Skeletal muscle cell (primary cell): ENCODE measurements around the gene GREB1L.
"Not testable (repeated sequence)": the region's sequence is repeated elsewhere in the genome, so short reads cannot be mapped to it uniquely, and the experiment has no call there.

Experiments
- DNase-seq: peaks from one replicate; pipeline ENCODE4 v3.0.0-alpha.2; 2010; ENCODE audit warnings: low read depth
- H3K4me3 ChIP-seq: 2 replicates; pipeline ENCODE4 v1.5.1; 2011; ENCODE audit warnings: low read depth, mild to moderate bottlenecking, control low read depth, low read length, moderate library complexity

The GREB1L gene

DNA sequence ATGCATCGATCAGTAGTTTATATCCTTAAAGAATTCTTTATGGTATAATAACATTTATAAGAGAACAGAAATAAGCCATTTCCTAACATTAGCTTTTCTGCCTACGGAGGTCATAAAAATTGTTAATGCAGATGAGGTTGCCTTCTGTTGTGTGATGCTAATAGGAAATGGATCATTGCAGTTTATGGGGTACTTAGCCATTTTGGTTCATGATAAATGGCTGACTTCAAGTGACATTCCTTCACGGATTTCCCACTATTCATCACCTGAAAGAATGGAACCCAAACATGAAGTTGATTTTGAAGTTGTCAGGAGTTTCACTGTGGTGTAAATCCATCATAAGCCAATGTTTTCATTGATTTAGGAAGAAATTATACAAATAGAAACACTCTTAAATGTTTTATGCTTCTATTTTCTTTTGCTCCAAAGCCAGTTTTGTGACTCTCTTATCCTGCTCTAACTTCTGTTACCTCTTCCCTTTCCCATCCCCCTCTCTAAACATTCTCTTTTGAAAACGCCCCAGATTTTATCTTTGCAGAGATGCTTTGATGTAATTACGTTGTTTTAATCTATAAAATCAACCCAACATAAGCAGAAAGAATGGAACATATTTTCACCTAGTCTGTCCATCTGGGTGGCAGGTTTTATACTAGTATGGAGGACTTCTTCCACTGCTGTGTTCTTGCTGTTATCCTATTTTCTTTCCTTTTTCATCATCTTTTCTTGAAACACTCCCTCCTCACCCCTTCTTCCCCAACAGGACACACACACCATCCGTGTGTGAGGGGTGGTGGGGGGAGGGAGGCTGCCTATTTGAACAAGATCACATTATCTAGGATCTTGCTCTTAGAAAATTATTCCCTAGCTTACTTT, 58.2 kb downstream of the GREB1L start:
- DNase-seq, result no peak

GRCh38 chr18:21300908-21301200, 58.8 kb downstream of the GREB1L start:
- DNase-seq, result no peak
- H3K4me3 ChIP-seq, result no peak overlapping the region

More for the DNA sequence above, 58.2 kb downstream of the GREB1L start:
- H3K4me3 ChIP-seq, result no peak overlapping the region

GRCh38 chr18:21303445-21303844, 61.4 kb downstream of the GREB1L start:
- DNase-seq, result no peak
- no peak overlapping the region for H3K4me3 ChIP-seq

GRCh38 chr18:21303895-21304294, 61.9 kb downstream of the GREB1L start:
- H3K4me3 ChIP-seq, result no peak overlapping the region
- no peak for DNase-seq

DNA sequence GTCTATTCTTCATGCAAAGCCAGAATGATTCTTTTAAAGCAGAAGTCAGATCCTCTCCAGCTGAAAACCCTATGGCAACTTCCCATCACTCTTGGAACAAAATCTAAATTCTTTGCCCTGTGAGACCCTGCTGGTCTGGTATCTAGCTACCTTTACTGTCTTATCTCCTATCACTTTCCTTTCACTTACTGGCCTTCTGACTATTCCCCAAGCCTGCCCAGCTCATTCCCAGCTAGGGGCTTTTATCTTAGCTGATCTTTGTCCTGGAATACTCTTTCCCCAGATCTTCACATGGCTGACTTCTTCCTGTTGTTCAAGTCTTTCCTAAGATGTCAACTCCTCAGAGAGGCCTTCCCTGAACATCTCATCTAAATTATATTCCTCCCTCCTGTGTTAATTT, 63.6 kb downstream of the GREB1L start:
- H3K4me3 ChIP-seq, result no peak overlapping the region
- no peak for DNase-seq

- no peak overlapping the region for H3K4me3 ChIP-seq
- no peak for DNase-seq
These were observed 64.3 kb downstream of the GREB1L start for GRCh38 chr18:21306368-21306767.

- no peak for DNase-seq
- no peak overlapping the region for H3K4me3 ChIP-seq
These were observed 65.5 kb downstream of the GREB1L start for GRCh38 chr18:21307578-21307977.

DNA sequence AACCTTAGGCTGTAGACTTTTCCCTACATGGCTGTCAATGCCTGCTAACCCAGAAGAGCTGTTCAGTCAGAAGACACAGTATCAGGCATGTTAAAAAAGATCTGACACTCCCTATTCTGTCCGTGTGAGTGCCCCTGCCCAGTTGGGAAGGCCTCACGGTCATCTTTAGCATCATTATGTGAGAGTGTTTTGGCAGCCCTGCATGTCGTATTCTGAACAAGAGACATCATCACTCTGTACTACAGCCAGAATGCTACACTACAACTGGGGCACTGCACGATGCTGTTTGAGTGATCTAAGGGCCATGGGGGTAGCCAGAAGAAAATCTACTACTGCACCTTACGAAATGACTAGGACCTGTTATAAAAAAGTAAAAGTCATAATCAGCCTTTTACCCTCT, 67.2 kb downstream of the GREB1L start:
- no peak overlapping the region for H3K4me3 ChIP-seq
- DNase-seq, result no peak

- not testable (repeated sequence) for DNase-seq, H3K4me3 ChIP-seq
These were observed 69.9 kb downstream of the GREB1L start for GRCh38 chr18:21311980-21312379.

DNA sequence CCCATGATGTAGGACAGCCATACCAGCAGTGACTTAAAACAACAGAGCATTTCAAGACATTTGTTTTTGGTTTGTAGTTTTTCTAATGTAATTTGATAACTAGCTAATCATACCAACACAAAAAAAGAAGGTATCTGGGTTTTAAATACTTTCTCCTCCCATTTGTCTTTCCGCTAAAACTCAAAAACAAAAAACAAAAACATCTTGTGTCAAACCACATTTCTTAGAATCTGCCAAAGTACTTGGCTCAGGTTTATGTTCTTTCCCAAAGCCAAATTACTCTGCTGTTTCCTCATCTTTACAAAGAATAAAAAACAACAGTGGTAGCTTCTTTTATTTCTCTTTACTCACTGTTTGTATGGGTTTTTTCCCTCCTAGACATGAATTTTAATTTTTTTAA, 71.5 kb downstream of the GREB1L start:
- no peak for DNase-seq

GRCh38 chr18:21314724-21315123, 72.7 kb downstream of the GREB1L start:
- DNase-seq, result no peak
- H3K4me3 ChIP-seq, result no peak overlapping the region

More for the DNA sequence above, 71.5 kb downstream of the GREB1L start:
- H3K4me3 ChIP-seq, result no peak overlapping the region

DNA sequence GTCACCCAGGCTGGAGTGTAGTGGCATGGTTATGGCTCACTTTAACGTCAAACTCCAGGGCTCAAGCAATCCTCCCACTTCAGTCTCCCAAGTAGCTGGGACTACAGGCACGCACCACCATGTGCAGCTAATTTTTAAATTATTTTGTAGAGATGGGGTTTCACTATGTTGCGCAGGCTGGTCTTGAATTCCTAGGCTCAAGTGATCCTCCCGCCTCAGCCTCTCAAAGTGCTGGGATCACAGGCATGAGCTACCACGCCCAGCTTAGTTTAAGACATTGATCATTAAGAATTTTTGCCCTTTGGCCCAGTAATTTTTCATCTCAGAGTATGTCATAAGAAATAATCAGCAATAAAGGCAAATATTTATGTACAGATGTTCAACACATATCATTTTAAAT, 73.1 kb downstream of the GREB1L start:
- DNase-seq, H3K4me3 ChIP-seq: not testable (repeated sequence)

GRCh38 chr18:21315741-21316197, 73.7 kb downstream of the GREB1L start:
- DNase-seq, result no peak
- no peak overlapping the region for H3K4me3 ChIP-seq

DNA sequence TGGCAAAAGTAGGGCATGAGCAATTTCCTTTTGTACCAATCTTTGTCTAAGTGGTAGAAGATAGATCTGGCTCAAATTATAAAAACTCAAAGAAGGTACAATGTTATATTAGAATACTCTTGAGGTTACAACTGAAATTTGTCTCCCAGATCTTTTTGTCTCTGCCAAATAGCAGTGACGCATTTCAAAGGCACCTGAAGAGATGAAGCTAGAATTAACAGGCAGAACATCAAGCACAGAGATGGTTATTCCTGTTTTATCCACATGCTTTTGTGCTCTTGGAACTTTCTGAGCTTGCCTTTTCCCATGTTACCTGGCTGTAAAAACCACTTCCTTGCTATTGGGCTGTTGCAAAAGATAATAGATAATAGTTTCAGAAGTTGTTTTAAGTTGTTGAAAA, 74.3 kb downstream of the GREB1L start:
- no peak for DNase-seq
- no peak overlapping the region for H3K4me3 ChIP-seq

- no peak overlapping the region for H3K4me3 ChIP-seq
- DNase-seq, result no peak
These were observed 79.7 kb downstream of the GREB1L start for GRCh38 chr18:21321711-21322110.

GRCh38 chr18:21327101-21327500, 85.1 kb downstream of the GREB1L start:
- no peak for DNase-seq
- no peak overlapping the region for H3K4me3 ChIP-seq

DNA sequence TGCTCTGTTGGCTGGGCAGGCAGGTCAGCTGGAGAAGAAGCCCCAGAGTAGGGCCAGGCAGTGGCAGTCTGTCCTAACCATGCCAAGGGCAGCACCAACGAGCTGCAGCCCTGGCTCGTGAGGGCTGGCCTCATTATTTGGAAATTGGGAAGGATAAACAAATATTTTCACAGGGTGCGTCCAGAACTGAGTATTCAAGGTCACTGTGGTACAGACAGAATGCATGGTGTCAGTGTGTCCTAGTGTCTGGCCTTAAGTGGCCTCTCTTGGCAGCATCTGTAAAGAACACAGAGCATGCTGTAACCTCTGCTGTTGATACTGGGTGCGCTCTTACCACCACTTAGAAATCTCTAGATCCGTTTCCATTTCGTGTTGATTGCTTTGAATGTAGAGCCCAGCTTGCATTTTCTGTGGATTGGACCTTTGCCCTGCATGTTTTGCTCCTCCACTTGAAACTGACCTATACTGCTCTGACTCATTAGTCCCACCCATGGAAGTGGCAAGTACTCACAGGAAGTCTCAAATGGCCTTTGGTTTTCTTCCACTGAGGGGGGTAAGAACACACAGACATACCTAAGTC, 88.2 kb downstream of the GREB1L start:
- peak; percentile 4 for DNase-seq

DNA sequence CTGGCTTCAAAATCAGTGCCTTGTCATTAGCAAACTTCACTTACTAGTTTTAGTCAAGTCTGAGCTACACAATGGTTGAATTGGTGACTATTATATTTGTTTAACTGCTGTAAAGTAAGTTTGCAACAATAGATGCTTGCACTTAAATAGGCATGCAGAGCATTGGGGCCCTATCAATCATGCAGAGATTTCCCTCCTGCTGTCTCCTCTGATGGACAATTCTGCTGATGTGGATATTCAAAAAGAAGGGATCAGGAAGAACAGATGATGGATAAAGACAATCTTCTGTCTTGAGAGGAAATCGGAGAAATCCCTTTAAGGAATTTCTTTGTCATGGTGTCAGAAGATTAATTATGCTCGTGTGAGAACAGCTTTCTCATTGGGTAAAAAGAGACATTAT, 89.0 kb downstream of the GREB1L start:
- no peak for DNase-seq
- no peak overlapping the region for H3K4me3 ChIP-seq

More for the DNA sequence above, 88.2 kb downstream of the GREB1L start:
- no peak overlapping the region for H3K4me3 ChIP-seq

DNA sequence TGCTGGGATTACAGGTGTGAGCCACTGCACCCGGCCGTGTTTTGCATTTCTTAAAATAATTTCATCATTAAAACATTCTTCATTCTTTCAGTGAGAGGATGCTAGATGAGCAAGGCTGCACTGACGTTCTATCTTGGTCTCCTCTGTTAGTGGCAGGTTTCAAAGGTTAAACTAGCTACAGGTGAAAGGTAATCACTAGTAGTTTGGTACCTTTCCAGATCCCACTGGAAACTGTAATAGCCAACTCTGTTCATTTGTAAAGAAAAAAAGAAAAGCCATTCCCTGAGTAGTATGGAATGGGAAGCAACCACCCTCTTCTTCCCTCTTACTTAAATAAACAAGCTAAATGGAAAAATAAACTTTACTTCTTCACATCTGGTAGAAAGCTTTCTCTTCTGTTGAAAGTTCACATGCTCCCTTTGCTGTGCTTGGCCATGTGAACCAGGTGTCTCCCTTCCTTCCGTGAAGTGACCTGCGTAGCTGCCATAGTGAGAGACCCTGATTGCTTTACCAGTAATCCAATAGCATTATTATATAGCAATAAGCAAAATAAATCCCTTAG, 94.0 kb downstream of the GREB1L start:
- no peak for DNase-seq
- no peak overlapping the region for H3K4me3 ChIP-seq

- DNase-seq, result no peak
These were observed 94.8 kb downstream of the GREB1L start for GRCh38 chr18:21336846-21337245.

DNA sequence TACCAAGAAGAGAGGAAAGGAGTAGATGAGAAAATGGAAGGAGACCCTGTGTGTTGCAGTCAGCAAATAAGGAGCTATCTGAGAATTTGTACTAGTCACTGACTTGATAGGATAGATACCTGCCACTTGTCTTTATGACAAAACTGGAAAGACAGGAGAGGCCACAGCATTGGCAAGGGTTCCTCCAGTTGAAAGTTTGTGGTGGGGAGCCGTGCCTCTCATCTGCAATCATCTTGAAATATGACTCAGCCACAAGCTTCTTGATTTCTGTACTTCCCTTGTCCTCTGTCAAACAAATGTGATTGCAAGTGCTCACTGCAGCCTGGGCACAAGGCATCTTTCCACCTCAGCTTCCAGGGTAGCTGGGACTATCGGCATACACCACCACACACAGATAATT, 99.1 kb downstream of the GREB1L start:
- no peak for DNase-seq
- H3K4me3 ChIP-seq, result no peak overlapping the region

More at GRCh38 chr18:21336846-21337245, 94.8 kb downstream of the GREB1L start:
- no peak overlapping the region for H3K4me3 ChIP-seq
